SKM-1 treated with dmso at 0.1 percent for 144 hours (cell line): ENCODE results near the gene PSTPIP1.

Experiments
- DNase-seq: peaks from one replicate; lab custom pipeline; 2025; ENCODE audit not compliant: unreplicated experiment; lab: John Stamatoyannopoulos, UW

PSTPIP1 gene

GRCh38 chr15:77042245-77042919 lies 47.5 kb downstream of the PSTPIP1 start:
- DNase-seq = no peak

GRCh38 chr15:77042955-77043920 lies 48.3 kb downstream of the PSTPIP1 start:
- no peak for DNase-seq

DNA sequence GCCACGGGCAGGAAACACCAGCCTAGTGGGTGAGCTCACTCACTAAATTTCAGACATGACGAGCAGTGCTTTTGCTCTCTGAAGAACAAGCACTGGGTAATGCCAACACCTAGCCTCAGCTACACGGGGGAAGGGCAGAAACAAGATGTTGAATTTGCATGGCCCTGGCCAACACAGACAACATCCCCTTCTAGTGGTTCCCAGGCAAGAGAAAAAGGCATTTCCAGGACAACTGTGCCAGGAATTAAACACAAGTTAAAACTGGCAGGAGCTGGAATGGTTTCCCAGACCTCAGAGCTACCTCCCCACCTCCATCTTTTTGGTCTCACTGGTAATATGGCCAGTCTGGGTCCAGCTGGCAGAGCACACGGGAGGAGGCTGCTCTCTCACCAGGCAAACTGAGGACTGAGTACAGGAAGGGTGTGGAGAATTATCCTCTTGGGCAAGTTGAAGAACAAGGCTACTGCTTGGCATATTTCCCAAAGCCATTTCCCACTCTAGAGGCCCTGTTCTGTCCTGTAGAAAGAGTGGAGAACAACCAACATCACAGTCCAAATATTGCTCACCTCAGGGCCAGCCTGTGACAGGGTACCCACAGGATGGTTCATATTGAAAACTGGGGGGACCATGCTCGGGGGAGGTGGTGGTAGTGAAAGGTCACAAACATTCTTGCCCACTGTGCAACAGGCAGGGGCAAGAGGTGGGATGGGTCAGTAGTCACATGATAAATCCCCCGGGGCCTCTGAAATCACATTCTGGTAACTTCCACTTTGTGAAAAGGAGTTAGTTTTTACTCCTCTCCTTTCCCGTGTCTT lies 49.5 kb downstream of the PSTPIP1 start:
- DNase-seq = no peak

DNA sequence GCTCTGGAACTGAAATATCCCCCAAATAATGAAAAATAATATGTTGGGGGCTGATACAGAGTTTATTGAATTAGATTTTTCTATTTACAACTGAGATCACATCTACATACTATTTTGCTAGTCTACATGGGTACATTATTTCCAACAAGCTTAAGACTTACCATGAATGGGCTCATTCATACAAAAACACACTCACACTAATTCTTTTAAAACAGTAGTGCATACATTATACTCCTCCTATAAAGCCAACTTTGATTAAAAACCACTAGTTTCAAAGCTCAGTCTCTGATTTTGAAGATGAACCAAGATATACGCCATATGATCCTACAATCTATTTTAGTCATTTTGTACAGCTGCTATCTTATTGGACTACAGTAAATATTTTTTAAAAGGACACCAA lies 51.1 kb downstream of the PSTPIP1 start:
- no peak for DNase-seq

GRCh38 chr15:77046704-77047412 lies 51.9 kb downstream of the PSTPIP1 start:
- DNase-seq = no peak

- no peak for DNase-seq
These were observed 53.4 kb downstream of the PSTPIP1 start for GRCh38 chr15:77048135-77048876.

- DNase-seq = no peak
These were observed 57.6 kb downstream of the PSTPIP1 start for GRCh38 chr15:77052556-77052955.

GRCh38 chr15:77053709-77054108 lies 58.8 kb downstream of the PSTPIP1 start:
- no peak for DNase-seq

DNA sequence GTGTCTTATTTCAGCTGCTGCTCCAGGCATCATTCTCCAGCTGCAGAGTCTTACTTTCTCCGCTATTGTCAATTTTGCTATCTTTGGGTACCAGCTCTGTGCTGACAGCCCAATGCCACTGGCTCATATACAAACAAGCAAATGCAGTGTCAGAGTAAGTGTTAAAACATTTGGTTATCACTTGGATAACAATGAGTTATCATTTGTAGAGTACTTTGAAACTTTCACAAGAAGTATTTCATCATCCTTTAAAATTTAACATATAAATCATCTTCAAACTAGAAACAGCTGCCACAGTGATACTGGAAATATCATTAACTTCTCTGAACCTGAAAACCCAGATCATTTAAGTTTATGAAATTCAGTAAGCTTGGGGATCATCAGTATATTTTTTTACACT lies 62.1 kb downstream of the PSTPIP1 start:
- DNase-seq = no peak

DNA sequence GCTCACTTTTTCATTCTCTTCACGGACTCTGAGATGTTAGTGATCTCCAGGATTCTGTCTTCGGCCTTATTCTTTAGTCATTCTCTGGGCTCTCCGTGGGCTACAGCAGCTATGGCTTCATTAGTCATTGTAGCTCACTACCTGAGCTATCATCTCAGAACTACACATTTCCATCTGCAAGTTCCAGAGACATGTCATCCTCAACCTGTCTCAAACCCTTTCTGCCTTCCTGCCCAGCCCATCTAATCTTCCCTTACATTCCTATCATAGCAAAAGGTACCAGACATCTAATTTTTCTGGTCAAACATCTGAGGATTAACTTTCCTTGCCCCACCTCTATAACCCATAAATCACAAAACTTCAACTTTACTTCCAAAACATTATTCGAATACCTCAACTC lies 62.8 kb downstream of the PSTPIP1 start:
- DNase-seq = no peak

DNA sequence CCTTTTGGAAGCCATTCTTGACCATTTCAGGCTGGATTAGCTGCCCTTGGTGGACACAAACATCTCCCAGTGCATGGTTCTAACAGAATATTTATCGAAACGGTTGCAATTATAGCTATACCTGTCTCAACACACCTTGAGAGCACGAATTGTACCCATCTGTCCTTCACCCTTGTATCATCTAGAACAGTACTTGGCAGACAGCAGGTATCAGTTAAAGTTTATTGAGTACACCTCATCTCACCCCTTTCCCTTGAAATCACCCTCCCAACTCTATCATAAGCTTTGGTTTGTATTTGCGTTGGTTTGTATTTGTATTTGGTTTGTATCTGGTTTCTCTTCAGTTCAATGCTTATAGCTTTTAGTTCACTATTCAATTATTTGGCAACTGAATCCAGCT lies 63.5 kb downstream of the PSTPIP1 start:
- DNase-seq = no peak

GRCh38 chr15:77059786-77060361 lies 64.9 kb downstream of the PSTPIP1 start:
- DNase-seq = no peak

DNA sequence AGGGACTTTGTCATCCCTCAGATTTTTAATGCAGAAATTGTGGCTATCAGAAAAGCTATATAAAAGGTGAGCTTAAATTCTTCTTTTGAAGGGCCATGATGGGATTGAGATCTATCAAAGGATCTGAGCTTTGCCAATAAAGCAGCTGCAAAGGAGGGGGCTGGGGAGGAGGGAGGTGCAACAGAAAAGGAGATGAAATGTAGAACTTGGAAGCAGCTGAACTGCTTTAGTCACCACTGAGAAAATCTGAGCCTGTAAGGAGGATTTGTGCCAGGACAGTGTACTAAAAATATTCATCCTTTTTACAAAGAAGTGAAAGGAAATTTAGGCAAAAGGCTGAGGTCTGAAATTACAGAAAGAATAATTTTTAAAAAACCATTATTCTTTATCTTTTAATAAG lies 65.6 kb downstream of the PSTPIP1 start:
- DNase-seq = no peak

DNA sequence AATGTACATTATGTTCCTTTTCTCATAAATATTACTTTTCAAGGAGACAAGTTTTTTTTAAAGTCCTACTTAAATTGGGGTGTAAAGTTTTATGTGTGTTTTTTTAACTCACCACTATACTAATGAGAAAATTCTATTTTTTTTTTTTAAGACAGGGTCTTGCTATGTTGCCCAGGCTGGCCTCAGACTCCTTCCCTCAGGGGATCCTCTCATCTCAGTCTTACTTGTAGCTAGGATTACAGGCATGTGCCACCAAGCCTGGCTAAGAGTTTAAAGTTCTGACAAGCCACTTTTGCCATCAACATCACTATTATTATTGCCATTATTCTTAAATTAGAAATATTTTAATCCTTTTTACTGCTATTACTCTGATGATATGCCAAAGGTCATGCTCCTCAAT lies 68.3 kb downstream of the PSTPIP1 start:
- no peak for DNase-seq

GRCh38 chr15:77064063-77064462 lies 69.1 kb downstream of the PSTPIP1 start:
- DNase-seq = no peak

- no peak for DNase-seq
These were observed 69.8 kb downstream of the PSTPIP1 start for GRCh38 chr15:77064539-77065308.

GRCh38 chr15:77066971-77067690 lies 72.2 kb downstream of the PSTPIP1 start:
- DNase-seq = no peak

GRCh38 chr15:77067691-77068367 lies 72.9 kb downstream of the PSTPIP1 start:
- no peak for DNase-seq
